Activated effector memory CD4-positive, alpha-beta T cell treated with anti-CD3 and anti-CD28 coated beads, Interleukin-2, amount 50 U/mL, for 16 hours (primary cell): ENCODE results near the gene DCP1A.
"Not testable (repeated sequence)": the region's sequence is repeated elsewhere in the genome, so short reads cannot be mapped to it uniquely, and the experiment has no call there.

ENCODE experiments used
- DNase-seq: peaks from one replicate; pipeline ENCODE4 v3.0.0-alpha.2; 2020

Gene DCP1A

DNA sequence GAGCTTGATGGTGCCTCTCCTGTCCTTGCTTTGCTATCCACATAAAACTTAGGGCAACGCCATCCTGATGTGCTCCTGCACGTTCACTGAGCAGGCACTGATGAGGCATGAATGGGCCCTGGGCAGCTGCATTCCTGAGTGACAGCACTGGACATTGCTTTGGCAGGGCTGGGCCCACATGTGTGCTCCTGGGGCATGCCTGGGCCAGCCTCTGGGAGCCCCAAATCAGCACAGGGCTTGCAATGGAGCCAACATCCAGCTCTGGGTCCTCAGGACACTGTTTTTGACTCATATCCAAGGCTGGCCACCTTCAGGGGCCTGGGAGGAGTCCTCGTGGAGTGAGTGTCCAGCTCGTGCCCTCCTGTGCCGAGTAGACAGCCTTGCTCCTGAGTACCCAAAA, 85.6 kb downstream of the DCP1A start:
- no peak for DNase-seq

DNA sequence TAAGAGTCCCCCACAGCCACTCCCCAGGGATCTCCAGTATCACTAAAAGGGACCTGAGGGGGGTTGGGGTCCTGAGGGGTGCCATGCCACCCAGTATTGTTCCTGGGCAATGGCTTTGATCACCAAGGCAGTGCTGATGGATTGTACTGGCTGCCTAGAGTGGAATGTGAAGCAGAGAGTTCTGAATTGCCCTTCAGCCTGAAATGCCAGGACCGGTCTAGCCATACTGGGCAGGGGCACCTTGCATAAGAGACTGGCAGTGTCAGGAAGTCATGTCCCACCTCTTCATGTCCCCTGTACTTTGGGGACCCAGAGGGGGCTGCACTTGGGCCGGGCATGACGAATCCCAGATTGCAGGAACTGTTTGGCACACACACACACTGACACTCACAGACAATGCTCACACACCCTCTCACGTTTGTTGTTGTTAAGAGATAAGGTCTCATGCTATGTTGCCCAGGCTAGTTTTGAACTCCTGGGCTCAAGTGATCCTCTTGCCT, 87.0 kb downstream of the DCP1A start:
- DNase-seq, result no peak

DNA sequence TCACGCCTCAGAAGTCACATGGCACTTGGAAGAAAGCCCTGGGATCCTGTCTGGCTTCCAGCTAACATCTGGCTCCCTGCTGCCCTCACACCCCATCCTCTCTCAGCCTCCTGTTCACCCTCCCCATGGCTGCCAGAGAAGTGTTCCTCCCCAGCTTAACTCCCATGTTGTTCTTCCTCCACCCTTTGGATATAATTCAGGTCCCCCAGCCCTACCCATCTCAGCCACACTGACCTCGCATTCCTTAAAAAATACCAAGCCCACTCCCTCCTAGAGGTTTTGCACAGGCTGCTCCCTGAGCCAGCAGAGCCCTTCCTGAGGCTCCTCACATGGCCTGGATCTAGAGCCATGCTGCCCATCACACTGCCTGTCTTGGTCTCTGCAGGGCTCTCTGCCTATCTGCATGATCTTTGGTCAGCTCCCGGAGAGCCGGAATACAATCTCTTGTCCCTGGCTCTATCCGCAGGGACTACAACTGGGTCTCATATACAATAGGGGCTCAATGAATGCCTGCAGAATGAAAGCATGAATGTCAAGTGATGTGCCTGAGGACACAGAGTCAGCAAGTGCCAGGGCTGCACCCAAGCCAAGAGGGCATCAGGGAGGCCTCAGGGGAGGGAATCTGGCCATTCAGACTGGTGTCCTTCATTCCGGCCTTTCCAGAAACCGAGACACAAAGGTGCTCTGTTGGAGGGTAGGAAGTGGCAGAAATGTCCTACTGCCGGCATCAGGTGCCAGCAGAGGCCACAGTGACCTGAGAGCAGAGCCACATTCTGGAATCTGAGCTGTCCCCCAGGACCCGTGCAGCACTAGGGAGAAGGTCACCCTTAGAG, 87.7 kb downstream of the DCP1A start:
- no peak for DNase-seq

DNA sequence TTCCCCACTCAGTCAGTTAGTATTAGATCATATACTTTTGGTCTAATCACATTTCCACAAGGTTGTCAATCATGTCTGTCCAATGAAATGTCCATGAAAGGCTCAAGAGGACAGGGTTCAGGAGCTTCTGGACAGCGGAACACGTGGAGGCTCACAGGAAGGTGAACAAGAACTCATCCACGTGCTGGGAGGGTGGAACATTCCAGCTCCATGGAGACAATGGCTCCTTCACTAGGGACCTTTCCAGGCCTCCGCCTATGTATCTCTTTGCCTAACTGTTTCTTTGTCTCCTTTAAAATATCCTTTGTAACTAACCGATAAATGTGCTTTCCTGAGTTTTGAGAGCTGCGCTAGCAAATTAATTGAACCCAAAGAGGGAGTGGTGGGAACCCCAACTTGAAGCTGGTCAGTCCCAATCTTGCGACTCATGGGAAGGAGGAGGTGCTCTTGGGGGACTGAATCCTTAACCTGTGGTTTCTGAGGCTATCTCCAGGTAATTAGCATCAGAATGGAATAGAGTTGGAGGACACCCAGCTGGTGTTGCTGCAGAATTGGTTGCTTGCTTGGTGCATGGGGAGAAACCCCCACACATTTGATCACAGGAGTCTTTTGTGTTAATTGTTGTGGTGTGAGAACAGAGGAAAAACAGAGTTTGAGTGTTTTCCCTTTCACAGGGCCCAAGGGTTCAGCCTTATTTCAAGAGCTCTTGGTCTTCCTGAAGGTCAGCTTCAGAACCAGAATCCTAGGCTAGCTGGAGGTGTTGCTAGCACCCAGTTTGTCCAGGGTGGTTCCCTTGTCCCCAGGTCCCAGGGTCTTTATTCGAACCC, 88.5 kb downstream of the DCP1A start:
- no peak for DNase-seq

DNA sequence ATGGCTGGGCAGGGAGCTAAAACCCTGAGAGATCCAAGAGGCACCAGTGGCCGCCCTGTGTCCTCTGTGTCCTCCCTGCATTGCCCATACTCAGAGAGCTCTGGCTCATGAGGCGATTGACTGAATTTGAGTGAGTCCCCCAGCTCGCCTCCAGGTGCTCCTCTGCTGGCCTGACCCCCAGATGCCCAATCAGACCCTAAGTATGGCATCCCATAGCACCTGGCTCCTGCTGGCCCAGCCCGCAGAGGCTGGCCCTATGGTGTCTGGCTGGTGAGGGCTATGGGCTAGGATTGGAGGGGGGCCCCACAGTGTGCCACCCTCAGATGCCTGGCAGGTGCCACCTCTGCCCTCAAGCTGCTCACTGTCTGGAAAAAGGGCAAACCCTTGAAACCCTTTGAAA, 89.9 kb downstream of the DCP1A start:
- DNase-seq, result no peak

DNA sequence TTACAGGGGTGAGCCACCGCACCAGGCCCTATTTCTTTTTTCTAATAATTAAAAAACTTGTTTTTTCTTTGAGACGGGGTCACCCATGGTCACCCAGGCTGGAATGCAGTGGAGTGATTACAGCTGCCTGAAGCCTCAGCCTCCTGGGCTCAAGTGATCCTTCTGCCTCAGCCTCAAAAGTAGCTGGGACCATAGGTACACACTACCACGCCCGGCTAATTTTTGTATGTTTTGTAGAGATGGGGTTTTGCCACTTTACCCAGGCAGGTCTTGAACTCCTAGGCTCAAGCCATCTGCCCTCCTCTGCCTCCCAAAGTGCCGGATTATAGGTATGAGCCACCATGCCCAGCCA, 90.7 kb downstream of the DCP1A start:
- DNase-seq, result no peak

DNA sequence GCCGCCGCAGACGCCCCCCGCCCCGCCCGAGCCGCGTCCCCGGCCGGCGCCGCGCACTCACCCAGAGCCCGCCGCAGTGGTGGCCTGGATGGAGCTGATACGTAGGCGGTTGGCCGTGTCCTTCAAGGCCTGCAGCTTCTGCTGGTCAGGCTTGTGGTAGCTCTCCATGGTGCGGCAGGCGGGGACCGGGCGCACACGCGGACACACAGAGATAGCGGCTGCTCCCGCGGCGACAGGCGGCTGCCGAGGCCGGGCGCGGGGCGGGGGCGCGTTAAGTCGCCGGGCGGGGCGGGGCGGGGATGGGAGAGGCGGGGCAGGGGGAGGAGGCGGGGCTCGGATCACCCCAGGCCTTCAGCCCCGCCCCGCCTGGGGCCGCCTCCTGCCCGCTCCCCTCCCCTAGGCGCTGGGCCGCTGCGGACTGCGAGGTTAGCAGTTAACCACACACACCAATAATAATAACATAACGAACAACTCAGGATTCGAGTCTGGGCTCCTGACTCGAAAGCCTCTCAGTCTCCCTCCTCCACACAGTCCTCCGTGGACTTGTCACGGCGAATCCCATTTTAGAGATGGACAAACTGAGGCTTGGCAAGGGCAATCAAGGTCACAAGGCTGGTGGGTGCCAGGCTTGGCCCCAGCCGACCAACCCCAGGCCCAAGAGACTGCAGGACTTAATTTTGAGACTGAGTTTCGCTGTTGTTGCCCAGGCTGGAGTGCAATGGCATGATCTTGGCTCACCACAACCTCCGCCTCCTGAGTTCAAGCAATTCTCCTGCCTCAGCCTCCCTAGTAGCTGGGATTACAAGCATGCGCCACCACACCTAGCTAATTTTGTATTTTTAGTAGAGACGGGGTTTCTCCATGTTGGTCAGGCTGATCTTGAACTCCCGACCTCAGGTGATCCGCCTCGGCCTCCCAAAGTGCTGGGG, 91.3 kb downstream of the DCP1A start, which contains the start of gene TKT:
TKT (minus strand) TSS at position 248 of the 929 bp plus-strand sequence; CDS start at position 168, 80 bp downstream.
- peak; percentile 93 for DNase-seq

DNA sequence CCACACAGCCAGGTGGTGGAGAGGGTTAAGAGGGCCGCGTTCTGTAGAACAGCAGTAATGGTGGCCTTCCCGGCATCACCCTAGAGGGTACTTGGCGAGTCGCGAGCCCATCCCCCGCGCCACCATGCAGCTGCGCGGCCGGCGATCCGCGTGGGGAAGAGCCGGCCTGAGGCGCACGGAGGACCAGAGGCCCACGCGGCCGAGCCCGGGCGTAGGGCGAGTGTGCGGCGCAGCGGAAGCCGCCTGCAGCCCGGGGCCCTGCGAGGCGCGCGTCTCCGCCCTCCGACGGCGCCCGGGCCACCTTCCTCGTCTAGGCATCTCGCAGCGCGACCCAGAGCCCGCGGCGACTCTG, 91.9 kb downstream of the DCP1A start:
- DNase-seq, result peak; percentile 78

DNA sequence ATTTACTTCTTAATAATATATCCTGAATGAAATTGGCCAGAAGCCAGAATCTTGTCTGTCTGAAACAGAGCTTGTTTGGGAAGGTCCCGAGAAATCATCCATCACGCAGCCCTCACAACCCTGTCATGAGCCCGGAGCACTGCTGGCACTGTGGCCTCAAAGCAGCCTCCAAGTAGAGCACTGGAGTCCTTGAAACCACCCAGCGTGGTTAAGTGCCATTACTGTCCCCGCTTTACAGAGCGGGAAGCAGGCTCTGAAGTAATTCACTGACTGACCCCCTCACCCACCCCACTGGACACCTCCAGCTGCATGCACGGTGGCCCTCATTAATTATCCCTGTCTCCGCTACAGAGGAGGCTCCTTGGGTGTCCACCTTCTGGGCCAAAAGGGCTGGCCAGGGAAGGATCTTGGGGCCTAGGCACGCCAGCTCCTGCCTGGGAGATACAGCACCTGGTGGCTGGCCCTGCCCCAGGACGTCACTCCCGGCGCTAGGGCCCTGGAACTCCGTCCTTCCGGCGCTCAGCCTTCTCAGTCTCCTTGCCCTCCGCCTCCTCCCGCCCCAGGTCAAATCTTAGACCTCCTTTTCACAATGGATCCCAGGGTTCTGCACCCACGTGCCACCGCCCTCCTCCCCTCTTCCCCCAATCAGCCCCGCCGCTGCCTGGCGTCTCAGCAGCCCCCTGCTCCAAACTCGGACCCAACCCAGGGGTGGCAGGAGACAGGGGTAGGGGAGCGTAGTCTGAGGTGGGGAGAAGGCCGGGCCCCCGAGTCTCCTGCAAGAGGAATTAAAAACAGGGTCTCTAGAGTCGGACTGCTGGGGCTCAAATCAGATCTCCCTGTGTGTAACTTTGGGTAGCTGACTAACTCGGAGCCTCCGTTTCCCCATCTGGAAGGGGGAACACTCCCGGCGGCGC, 92.6 kb downstream of the DCP1A start:
- DNase-seq, result peak; percentile 81

DNA sequence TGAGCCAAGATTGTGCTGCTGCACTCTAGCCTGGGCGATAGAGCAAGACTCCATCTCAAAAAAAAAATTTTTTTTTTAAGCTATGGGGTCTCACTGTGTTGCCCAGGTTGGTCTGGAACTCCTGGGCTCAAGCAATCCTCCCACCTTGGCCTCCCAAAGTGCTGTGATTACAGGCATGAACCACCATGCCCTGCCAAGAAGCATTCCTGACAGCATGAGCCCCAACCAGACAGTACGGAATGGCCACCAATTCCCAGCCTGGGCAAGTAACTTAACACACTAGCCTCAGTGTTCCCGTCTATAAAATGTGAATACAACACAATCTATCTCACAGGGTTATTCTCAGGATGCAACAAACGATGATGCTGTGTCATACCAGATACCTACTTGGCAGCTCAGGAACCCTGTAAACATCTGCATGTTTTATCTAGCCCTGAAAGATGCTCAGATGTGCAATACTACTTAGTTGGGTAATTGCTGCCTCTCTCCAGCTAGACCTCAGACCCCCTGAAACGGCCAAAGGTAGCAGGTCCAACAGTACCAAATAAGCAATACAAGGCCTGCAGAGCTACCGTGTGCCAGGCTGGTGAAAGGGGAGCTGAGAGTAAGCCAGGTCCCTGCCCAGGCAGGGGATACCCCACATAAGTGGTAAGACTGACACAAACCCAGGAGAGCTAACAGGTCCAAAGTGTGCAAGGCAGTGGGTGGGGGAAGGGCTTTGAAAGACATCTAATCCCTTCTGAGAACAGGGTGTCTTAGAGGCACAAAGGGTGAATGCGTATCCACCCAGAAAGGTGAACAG, 93.4 kb downstream of the DCP1A start:
- no peak for DNase-seq

DNA sequence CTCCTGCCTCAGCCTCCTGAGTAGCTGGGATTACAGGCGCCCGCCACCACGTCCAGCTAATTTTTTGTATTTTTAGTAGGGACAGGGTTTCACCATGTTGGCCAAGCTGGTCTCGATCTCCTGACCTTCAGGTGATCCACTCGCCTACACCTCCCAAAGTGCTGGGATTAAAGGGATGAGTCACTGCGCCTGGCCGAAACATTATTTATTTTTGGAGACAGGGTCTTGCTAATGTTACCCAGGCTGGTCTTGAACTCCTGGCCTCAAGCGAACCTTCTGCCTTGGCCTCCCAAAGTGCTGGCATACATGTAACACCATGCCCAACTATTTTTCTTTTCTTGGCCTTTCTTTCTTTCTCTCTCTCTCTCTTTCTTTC, 94.4 kb downstream of the DCP1A start:
- DNase-seq, result not testable (repeated sequence)

DNA sequence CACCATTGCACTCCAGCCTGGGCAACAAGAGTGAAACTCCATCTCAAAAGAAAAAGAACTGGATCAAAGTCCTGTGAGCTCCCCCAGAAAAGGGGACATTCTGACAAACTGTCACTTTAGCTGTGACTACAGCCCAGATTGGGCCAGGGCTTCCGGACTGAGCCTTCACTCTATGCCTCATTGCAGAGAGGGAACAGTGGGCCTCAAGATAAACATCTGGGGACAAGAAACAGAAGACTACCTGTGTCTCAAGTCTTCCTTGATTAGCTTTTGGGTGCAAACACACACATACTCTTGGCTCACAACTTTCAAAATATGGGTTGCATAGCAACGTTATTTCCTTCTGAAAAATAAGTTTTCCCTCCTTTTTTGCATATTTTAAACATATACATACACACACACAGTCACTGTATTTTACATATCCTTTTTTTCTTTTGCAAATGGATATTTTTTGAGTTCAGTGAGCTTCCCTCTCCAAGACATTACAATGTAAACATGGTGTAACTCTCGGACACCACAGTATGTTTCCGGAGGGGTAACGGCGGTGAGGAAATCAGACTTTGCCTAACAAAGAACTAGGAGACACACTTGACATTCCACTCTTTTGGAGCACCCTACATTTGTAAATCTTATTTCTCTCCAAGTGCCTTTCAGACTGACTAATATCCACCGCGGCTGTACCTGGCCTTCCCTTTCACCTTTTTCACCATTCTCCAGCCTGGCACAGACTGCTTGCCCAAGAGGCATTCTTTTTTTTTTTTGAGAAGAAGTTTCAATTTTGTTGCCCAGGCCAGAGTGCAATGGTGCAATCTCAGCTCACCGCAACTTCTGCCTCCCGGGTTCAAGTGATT, 95.0 kb downstream of the DCP1A start:
- DNase-seq, result no peak

DNA sequence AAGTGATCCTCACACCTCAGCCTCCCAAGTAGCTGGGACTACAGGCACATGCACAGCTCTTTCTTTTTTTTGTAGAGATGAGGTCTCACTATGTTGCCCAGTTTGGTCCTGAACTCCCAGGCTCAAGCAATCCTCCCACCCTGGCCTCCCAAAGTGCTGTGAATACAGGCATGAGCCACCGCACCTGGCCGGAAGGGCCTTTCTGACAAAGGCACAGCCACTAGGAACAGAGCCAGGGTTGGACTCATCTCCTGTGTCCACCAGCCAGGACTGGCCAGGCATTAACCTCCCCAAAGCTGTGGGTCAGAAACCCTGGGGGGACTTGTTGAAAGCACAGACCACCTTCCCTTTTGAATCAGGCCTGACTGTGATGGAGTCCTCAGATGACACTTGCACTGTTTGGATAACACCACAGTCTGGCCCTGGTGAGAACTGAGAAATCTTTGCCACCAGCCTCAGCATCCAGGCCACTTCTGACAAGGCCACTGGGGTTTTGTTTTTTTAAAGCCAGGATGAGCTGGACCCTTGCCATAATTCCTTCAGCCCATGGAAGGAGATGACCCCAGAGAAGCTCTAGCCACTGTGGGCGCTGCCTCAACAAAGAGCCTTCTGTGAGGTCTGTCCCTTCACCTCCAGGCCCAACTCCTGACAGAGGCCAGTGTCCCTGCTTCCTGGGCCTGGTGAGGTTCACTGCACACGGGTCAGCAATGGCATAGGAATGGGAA, 96.3 kb downstream of the DCP1A start:
- no peak for DNase-seq

DNA sequence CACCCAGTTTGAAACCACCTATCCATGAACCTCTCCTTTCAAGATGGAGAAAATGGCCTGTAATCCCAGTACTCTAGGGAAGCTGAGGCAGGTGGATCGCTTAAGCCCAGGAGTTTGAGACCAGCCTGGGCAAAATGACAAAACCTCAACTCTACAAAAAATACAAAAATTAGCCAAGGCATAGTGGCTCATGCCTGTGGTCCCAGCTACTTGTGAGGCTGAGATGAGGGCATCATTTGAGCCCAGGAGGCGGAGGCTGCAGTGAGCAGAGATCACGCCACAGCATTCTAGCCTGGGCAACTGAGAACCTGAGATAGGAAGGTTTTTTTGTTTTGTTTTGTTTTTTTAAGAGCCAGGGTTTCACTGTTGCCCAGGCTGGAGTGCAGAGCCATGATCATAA, 96.9 kb downstream of the DCP1A start:
- no peak for DNase-seq

DNA sequence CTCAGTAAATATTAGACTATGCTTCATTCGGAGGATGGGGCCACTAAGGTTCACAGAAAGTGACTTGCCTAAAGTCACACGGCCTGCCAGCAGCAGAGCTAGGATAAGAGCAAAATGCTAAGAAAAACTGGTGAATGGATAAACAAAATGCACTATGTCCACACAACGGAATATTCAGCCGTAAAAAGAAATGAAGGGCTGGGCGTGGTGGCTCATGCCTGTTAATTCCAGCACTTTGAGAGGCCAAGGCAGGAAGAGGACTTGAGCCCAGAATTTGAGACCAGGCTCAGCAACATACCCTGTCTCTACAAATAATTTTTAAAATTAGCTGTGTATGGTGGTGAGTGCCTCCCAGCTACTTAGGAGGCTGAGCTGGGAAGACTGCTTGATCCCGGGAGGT, 99.2 kb downstream of the DCP1A start:
- no peak for DNase-seq

DNA sequence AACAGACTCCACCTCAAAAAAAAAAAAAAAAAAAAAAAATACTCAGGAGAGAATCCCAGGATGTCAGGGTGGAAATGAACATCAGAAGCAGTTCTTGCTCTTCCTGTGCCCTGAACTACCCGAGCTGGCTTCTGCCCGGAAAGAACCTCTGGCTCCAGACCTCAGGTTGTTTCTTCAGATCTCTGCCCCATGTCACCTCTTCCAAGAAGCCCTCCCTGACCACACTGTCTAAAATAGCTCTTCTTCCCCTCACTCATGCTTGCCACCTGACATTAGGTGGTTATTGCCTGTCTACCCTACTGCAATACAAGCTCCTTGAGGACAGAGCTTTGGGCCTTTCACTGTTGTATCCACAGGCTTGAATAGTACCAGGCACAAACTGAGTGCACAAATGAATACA, 99.7 kb downstream of the DCP1A start:
- DNase-seq, result no peak

DNA sequence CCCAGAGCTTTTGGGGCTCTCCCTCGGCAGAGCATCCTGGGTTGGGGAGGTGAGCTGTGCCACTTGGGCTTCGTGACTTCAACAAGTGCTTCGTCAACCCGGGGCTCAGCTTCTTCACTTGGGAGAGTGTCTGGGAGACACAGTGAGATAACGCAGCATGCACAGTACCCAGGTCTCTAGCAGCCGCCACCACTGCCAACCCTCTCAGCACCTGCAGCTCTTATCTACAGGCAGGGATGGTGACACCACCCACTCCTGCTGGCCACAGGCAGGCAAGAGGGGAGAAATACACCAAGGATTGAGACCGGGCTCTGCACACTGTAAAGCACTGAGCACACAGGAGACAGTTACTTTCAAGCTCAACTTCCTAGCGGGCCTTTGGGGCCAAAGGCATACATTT, 103.1 kb downstream of the DCP1A start:
- DNase-seq, result no peak

DNA sequence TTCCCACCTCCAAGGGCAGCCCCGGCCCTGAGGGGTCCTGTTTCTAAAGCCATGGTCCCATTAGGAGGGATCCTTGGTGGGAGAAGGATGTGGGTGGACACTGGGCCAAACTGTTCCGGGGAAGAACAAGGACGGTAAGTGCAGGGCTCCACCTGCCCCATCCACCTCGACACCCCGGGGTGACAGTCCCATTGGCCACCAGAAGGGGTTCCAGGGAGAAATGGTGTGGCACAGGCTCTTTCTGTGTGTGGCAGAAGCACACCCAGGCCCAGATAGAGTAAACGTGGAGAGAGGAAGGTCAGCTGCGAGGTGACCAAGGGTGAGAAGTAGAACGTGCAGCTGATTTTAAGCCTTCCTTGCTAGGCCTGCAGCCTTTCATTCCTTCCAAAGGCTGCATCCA, 103.6 kb downstream of the DCP1A start:
- no peak for DNase-seq

DNA sequence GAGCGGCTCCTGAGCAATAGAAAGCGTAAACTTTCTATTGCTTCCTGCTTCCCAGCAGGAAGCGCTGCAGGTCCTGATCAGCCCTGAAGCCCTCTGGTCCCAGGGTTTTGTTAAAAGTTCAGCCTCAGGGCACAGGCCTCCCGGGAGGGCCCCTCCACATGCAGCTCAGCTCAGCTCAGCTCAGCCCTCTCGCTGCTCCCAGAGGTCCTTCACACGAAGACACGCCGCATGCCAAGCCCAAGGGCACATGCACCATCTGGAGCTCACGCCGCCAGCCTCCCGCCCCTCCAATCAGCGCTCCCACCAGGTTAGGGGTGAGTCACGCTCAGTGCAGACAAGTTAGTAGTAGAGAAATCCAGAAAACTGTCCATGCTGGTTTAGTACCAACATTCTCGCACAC, 104.2 kb downstream of the DCP1A start:
- no peak for DNase-seq
